GM23338 (cell line): Measurements from ENCODE around the gene WNT4. TPM values are rescaled to one million over a fixed set of nuclear protein-coding genes. Genes with fewer than 3 reads are reported as not detected.

Source experiments
- ATAC-seq: fragments of 200-7000 bp; cut with Tn5 transposase; 3 replicates; pipeline ENCODE4 v1.9.1; 2020
- DNase-seq: peaks from one replicate; pipeline ENCODE4 v3.0.0-alpha.2; 2015; ENCODE audit warnings: low spot score
- H2AFZ ChIP-seq: fragments of 200-600 bp; sonication (generic); 2 replicates; pipeline ENCODE4 v1.8.0; 2016; ENCODE audit warnings: antibody characterized with exemption, mild to moderate bottlenecking, moderate library complexity
- H3F3A ChIP-seq: fragments of 200-600 bp; sonication (generic); replicated peaks from 2 replicates; pipeline ENCODE4 v1.8.0; 2017; ENCODE audit warnings: antibody characterized with exemption, mixed run types, low read depth
- H3K27ac ChIP-seq: fragments of 200-600 bp; sonication (generic); 2 replicates; pipeline ENCODE4 v1.6.1; 2016; ENCODE audit warnings: low read depth
- H3K27me3 ChIP-seq: fragments of 200-600 bp; sonication (generic); 2 replicates; pipeline ENCODE4 v1.8.0; 2016; ENCODE audit warnings: mild to moderate bottlenecking, mixed run types, moderate library complexity; ENCODE audit not compliant: insufficient read depth
- H3K36me3 ChIP-seq: fragments of 200-600 bp; sonication (generic); 2 replicates; pipeline ENCODE4 v1.8.0; 2016; ENCODE audit warnings: mild to moderate bottlenecking; ENCODE audit not compliant: insufficient read depth
- H3K4me1 ChIP-seq: fragments of 200-600 bp; sonication (generic); 2 replicates; pipeline ENCODE4 v1.8.0; 2016; ENCODE audit warnings: mild to moderate bottlenecking, moderate library complexity; ENCODE audit not compliant: insufficient read depth
- H3K4me2 ChIP-seq: fragments of 200-600 bp; sonication (generic); 2 replicates; pipeline ENCODE4 v1.7.1; 2017; ENCODE audit warnings: mixed run types
- H3K4me3 ChIP-seq: fragments of 200-600 bp; sonication (generic); 2 replicates; pipeline ENCODE4 v1.6.1; 2016; ENCODE audit warnings: mixed run types
- H3K79me2 ChIP-seq: fragments of 200-600 bp; sonication (generic); replicated peaks from 2 replicates; pipeline ENCODE4 v1.8.0; 2017; ENCODE audit warnings: mild to moderate bottlenecking; ENCODE audit not compliant: insufficient read depth
- H3K9me2 ChIP-seq: fragments of 200-600 bp; sonication (generic); 2 replicates; pipeline ENCODE4 v1.8.0; 2017; ENCODE audit not compliant: insufficient read depth
- H4K20me1 ChIP-seq: fragments of 200-600 bp; sonication (generic); replicated peaks from 2 replicates; pipeline ENCODE4 v1.8.0; 2017; ENCODE audit warnings: mild to moderate bottlenecking; ENCODE audit not compliant: insufficient read depth
- H3K27ac Mint-ChIP-seq: 2 replicates; pipeline ENCODE4 v1.8.0; 2020; ENCODE audit warnings: inconsistent platforms, mild to moderate bottlenecking, moderate library complexity, mixed read lengths
- H3K27me3 Mint-ChIP-seq: 3 replicates; pipeline ENCODE4 v1.8.0; 2022; ENCODE audit warnings: low read depth, mild to moderate bottlenecking, moderate library complexity, mixed read lengths, inconsistent platforms; ENCODE audit not compliant: insufficient read depth, poor library complexity
- H3K36me3 Mint-ChIP-seq: 3 replicates; pipeline ENCODE4 v1.8.0; 2021; ENCODE audit warnings: low read depth, mild to moderate bottlenecking, inconsistent platforms, moderate library complexity, mixed read lengths
- H3K4me1 Mint-ChIP-seq: 3 replicates; pipeline ENCODE4 v1.8.0; 2020; ENCODE audit warnings: mild to moderate bottlenecking, inconsistent platforms, mixed read lengths
- H3K4me3 Mint-ChIP-seq: 3 replicates; pipeline ENCODE4 v1.8.0; 2021; ENCODE audit warnings: moderate library complexity, mild to moderate bottlenecking, inconsistent platforms, mixed read lengths
- H3K9me3 Mint-ChIP-seq: 3 replicates; pipeline ENCODE4 v1.8.0; 2020; ENCODE audit warnings: moderate library complexity, mild to moderate bottlenecking, inconsistent platforms, mixed read lengths
- CREB1 ChIP-seq: fragments of 250-450 bp; sonication (Bioruptor Pico); IDR thresholded peaks from 2 replicates; pipeline ENCODE4 v1.5.0; 2020; ENCODE audit warnings: low read depth, mild to moderate bottlenecking, moderate library complexity
- ETS1 ChIP-seq: IDR thresholded peaks from 2 replicates; pipeline ENCODE4 v1.6.1; 2016; ENCODE audit warnings: antibody characterized with exemption
- EZH2 ChIP-seq: fragments of 200-600 bp; sonication (generic); IDR thresholded peaks from one replicate; pipeline ENCODE4 v1.8.0; 2017; ENCODE audit warnings: antibody characterized with exemption, mild to moderate bottlenecking, low read depth; ENCODE audit not compliant: unreplicated experiment
- JUNB ChIP-seq: IDR thresholded peaks from one replicate; pipeline ENCODE4 v1.6.1; 2016; ENCODE audit warnings: antibody characterized with exemption; ENCODE audit not compliant: unreplicated experiment
- NANOG ChIP-seq: IDR thresholded peaks from 2 replicates; pipeline ENCODE4 v1.6.1; 2016; ENCODE audit warnings: antibody characterized with exemption, borderline replicate concordance
- POLR2AphosphoS5 ChIP-seq: IDR thresholded peaks from 2 replicates; pipeline ENCODE4 v1.6.1; 2016; ENCODE audit warnings: antibody characterized with exemption, low read depth
- STAT1 ChIP-seq: IDR thresholded peaks from one replicate; pipeline ENCODE4 v1.6.1; 2016; ENCODE audit warnings: antibody characterized with exemption; ENCODE audit not compliant: unreplicated experiment
- ZNF114 ChIP-seq: fragments of 250-450 bp; sonication (Bioruptor Pico); IDR thresholded peaks from 2 replicates; pipeline ENCODE4 v1.5.0; 2020; ENCODE audit warnings: mild to moderate bottlenecking, moderate library complexity
- ZNF331 ChIP-seq: fragments of 250-450 bp; sonication (Bioruptor Pico); IDR thresholded peaks from 2 replicates; pipeline ENCODE4 v1.5.0; 2020; ENCODE audit warnings: low read depth, mild to moderate bottlenecking, moderate library complexity
- ZNF462 ChIP-seq: fragments of 250-450 bp; sonication (Bioruptor Pico); IDR thresholded peaks from 2 replicates; pipeline ENCODE4 v1.5.0; 2020; ENCODE audit warnings: mild to moderate bottlenecking, moderate library complexity
- polyA plus RNA-seq: library from polyadenylated mRNA; unstranded; fragments of >200 nt; fragmentation: Nextera tagmentation; extraction: Ambion mirVana; gene quantifications from 2 replicates; pipeline ENCODE4 v1.2.1, GENCODE V29; 2016
- total RNA-seq: library from RNA; depleted of rRNA; stranded (reverse); fragments of >200 nt; shearing (Covaris generic); gene quantifications from 2 replicates; pipeline ENCODE4 v1.2.3, GENCODE V29; 2014

Gene WNT4
- total and polyA plus RNA-seq, 2 experiments from 2014 or later, result 0.59 to 0.79 TPM

- no peaks in the 10 kb centered on the region for H3K79me2 ChIP-seq
- no peaks in the 10 kb centered on the region for H3K9me3 Mint-ChIP-seq
- H3K27me3 ChIP-seq, result no peaks in the 10 kb centered on the region
- H3F3A ChIP-seq, result no peaks in the 10 kb centered on the region
- H3K9me2 ChIP-seq, result 0 out of 2 replicates have a peak, but pooled peaks cover 3% of the 10 kb centered on the region
- ATAC-seq, result no peak
- no peak overlapping the region for H3K27ac ChIP-seq
- no peak overlapping the region for H3K4me3 ChIP-seq
- H3K36me3 ChIP-seq, result no peaks in the 10 kb centered on the region
- H3K4me1 Mint-ChIP-seq, result peaks cover 3% of the 10 kb centered on the region; the same call in 2 of the 3 replicates
- DNase-seq, result no peak
- no peaks in the 10 kb centered on the region for H3K36me3 Mint-ChIP-seq
- H4K20me1 ChIP-seq, result no peaks in the 10 kb centered on the region
- no peak overlapping the region for H2AFZ ChIP-seq
- peaks cover 13% of the 10 kb centered on the region for H3K27me3 Mint-ChIP-seq
- TF ChIP-seq CREB1, result no peak
- no peak for TF ChIP-seq ETS1
- no peak for TF ChIP-seq STAT1
- TF ChIP-seq ZNF114, result no peak
- no peak for TF ChIP-seq NANOG
- TF ChIP-seq ZNF331, result no peak
- TF ChIP-seq ZNF462 (CRISPR knock-in tag), result no peak
- TF ChIP-seq POLR2AphosphoS5, result no peak
- TF ChIP-seq JUNB, result no peak
- no peak for TF ChIP-seq EZH2
- no peaks in the 10 kb centered on the region for H3K4me1 ChIP-seq
- H3K4me3 Mint-ChIP-seq, result no peak overlapping the region
- no peak overlapping the region for H3K4me2 ChIP-seq
- no peak overlapping the region for H3K27ac Mint-ChIP-seq
Observed at GRCh38 chr1:22188436-22188835, 45.5 kb upstream of the WNT4 start.
